Activated CD4-positive, alpha-beta T cell treated with anti-CD3 and anti-CD28 coated beads, Interleukin-2, amount 10 ng/mL, durations not matched to agents 7 days and 5 days (primary cell): ENCODE data around the gene B3GLCT. TPM values are rescaled to one million over a fixed set of nuclear protein-coding genes. Genes with fewer than 3 reads are reported as not detected.

Experiments
- CTCF ChIA-PET: fragments of 350-600 bp; sonication (Branson Sonifier 250); formaldehyde crosslinking; loops from one replicate; lab custom pipeline; 2021; ENCODE audit warnings: antibody characterized with exemption; lab: Charles Lee
- POLR2A ChIA-PET: fragments of 350-600 bp; sonication (Branson Sonifier 250); formaldehyde crosslinking; loops from one replicate; lab custom pipeline; 2021; ENCODE audit warnings: antibody characterized with exemption; lab: Charles Lee
- DNase-seq: peaks from one replicate; pipeline ENCODE4 v3.0.0-alpha.2; 2020
- H3K27ac Mint-ChIP-seq: one replicate; pipeline ENCODE4 v1.8.0; 2021; ENCODE audit warnings: mild to moderate bottlenecking, moderate library complexity, mixed read lengths
- H3K27me3 Mint-ChIP-seq: one replicate; pipeline ENCODE4 v1.8.0; 2021; ENCODE audit warnings: mixed read lengths
- H3K36me3 Mint-ChIP-seq: one replicate; pipeline ENCODE4 v1.8.0; 2021; ENCODE audit warnings: low read depth, mixed read lengths
- H3K4me1 Mint-ChIP-seq: one replicate; pipeline ENCODE4 v1.8.0; 2021; ENCODE audit warnings: mixed read lengths
- H3K4me3 Mint-ChIP-seq: one replicate; pipeline ENCODE4 v1.8.0; 2021; ENCODE audit warnings: mild to moderate bottlenecking, moderate library complexity, mixed read lengths
- H3K9me3 Mint-ChIP-seq: one replicate; pipeline ENCODE4 v1.8.0; 2021; ENCODE audit warnings: mixed read lengths
- total RNA-seq, 2 experiments: library from RNA; stranded (reverse); gene quantifications; one replicate each; pipeline ENCODE4 v1.2.3, GENCODE V29; 2021

Gene B3GLCT
- total RNA-seq, 2 experiments from 2014 or later, result 4.7 to 5.4 TPM

- no peaks in the 10 kb centered on the region for H3K4me1 Mint-ChIP-seq
- POLR2A ChIA-PET, result no interaction called here
- peaks cover 14% of the 10 kb centered on the region for H3K36me3 Mint-ChIP-seq
- CTCF ChIA-PET, result no interaction called here
- DNase-seq, result no peak
- H3K4me3 Mint-ChIP-seq, result no peak overlapping the region
- H3K27me3 Mint-ChIP-seq, result no peaks in the 10 kb centered on the region
- H3K9me3 Mint-ChIP-seq, result peaks cover 15% of the 10 kb centered on the region
- no peak overlapping the region for H3K27ac Mint-ChIP-seq
Observed at GRCh38 chr13:31267126-31267784, 67.5 kb downstream of the B3GLCT start.

DNA sequence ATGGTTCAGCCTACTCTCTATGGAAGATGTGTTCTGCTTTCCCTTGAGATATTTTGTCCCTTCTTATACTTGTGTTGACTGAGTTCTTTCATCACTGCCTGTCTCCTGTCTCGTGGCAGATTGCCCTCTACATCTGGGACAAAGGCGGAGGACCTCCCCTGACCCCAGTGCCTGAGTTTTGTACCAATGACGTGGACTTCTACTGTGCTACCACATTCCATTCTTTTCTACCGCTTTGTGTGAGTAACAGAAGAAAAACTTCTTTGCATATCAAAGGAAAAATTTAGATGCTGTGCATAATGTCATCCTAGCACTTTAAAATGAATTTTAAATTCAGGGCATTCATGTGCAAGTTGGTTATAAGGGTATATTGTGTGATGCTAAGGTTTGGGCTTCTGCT lies 74.6 kb downstream of the B3GLCT start:
- Mint-ChIP-seq H3K36me3 (peaks cover 30% of the 10 kb centered on the region), H3K27me3 (no peaks in the 10 kb centered on the region), H3K27ac (no peak overlapping the region), H3K4me1 (no peaks in the 10 kb centered on the region), H3K9me3 (peaks cover 24% of the 10 kb centered on the region), H3K4me3 (no peak overlapping the region)
- POLR2A ChIA-PET, result no interaction called here
- no peak for DNase-seq
- CTCF ChIA-PET, result no interaction called here

DNA sequence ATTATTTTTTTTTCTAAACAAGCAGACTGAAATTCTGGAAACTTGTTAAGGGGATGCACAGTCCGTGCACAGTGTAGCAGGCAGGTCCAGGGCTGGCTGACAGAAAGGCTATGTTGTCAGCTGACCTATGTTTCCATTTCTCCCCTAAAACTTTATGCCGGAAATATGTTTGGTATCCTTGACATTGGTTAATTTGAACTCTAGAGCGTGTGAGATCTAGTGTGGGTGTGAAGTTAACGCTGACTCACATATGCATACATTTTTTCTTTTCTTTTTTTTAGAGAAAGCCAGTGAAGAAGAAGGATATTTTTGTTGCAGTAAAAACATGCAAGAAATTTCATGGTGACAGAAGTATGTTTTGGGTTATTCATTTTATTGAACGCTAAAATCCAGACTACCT lies 76.6 kb downstream of the B3GLCT start:
- H3K36me3 Mint-ChIP-seq, result peaks cover 24% of the 10 kb centered on the region

DNA sequence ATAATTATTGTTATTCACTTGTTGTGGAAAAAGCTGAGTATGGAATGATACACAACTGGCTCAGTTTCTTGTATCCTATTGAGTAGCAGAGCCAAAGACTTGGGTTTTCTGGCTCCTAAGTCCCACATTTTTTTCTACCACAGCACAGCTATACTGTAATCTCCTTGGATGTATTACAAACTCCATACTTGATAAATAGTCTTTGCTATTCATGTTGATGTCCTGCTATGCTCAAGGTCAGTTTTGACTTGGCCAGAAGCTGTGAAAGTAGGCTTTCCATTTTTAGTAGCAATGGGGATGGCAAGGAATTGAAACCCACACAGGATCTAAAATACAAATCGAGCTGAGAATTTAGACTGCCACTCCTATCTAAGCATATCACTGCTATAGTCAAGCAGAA lies 79.1 kb downstream of the B3GLCT start:
- ChIA-PET POLR2A (no interaction called here), CTCF (no interaction called here)
- H3K4me1 Mint-ChIP-seq, result no peaks in the 10 kb centered on the region
- H3K4me3 Mint-ChIP-seq, result no peak overlapping the region
- H3K36me3 Mint-ChIP-seq, result peaks cover 18% of the 10 kb centered on the region
- H3K27ac Mint-ChIP-seq, result no peak overlapping the region
- DNase-seq, result no peak
- peaks cover 13% of the 10 kb centered on the region for H3K9me3 Mint-ChIP-seq
- no peaks in the 10 kb centered on the region for H3K27me3 Mint-ChIP-seq

More for the DNA sequence above, 76.6 kb downstream of the B3GLCT start:
- Mint-ChIP-seq H3K4me3 (no peak overlapping the region), H3K9me3 (peaks cover 19% of the 10 kb centered on the region), H3K27ac (no peak overlapping the region), H3K27me3 (no peaks in the 10 kb centered on the region), H3K4me1 (no peaks in the 10 kb centered on the region)
- CTCF ChIA-PET, result no interaction called here
- no peak for DNase-seq
- POLR2A ChIA-PET, result no interaction called here

DNA sequence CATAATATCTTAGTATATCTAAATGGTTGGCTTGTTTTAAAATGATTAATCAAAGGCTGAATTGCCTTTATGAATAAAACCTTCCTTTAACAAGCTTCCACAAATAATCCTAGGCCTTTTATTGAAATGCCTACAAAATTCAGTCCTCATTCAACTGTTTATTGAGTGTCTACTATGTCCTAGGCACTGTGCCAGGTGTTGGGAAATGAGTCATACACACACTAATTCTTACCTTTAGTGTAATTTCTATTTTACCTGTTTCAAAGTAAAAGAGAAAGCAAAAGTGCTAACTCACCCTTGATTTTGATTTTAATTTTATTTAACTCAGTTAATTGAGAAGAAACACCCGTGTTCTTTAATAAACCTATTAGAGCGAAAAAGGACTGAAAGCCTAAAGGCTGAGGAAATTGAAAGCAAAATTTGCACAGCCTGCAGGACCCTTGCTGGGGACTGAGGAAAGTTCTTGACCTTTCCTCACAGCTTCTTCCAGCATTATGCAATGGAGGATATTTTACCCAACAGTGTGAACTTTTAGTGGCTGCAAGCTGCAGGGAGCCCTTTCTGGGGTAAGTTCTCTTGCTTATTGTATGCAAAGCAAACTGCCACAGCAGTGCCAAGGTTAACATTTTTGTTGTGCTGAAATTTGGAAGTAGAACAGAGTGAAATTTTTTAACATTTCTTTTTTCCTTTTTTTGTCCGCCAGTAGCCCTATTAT lies 83.1 kb downstream of the B3GLCT start:
- POLR2A ChIA-PET, result no interaction called here
- H3K4me3 Mint-ChIP-seq, result no peak overlapping the region
- DNase-seq, result no peak
- peaks cover 16% of the 10 kb centered on the region for H3K9me3 Mint-ChIP-seq
- CTCF ChIA-PET, result interaction anchor here (0.7 kb wide), 2 partner anchors 128 to 477 kb away, joined by 3 read pairs; no protein-coding TSS in a partner anchor
- no peak overlapping the region for H3K27ac Mint-ChIP-seq
- H3K4me1 Mint-ChIP-seq, result no peaks in the 10 kb centered on the region
- no peaks in the 10 kb centered on the region for H3K27me3 Mint-ChIP-seq
- peaks cover 14% of the 10 kb centered on the region for H3K36me3 Mint-ChIP-seq

- no peak overlapping the region for H3K27ac Mint-ChIP-seq
- no peak overlapping the region for H3K4me3 Mint-ChIP-seq
- no peaks in the 10 kb centered on the region for H3K4me1 Mint-ChIP-seq
- peaks cover 27% of the 10 kb centered on the region for H3K9me3 Mint-ChIP-seq
- CTCF ChIA-PET, result no interaction called here
- no peak for DNase-seq
- POLR2A ChIA-PET, result no interaction called here
- H3K27me3 Mint-ChIP-seq, result no peaks in the 10 kb centered on the region
- H3K36me3 Mint-ChIP-seq, result peaks cover 33% of the 10 kb centered on the region
Observed at GRCh38 chr13:31286930-31287329, 87.2 kb downstream of the B3GLCT start.

DNA sequence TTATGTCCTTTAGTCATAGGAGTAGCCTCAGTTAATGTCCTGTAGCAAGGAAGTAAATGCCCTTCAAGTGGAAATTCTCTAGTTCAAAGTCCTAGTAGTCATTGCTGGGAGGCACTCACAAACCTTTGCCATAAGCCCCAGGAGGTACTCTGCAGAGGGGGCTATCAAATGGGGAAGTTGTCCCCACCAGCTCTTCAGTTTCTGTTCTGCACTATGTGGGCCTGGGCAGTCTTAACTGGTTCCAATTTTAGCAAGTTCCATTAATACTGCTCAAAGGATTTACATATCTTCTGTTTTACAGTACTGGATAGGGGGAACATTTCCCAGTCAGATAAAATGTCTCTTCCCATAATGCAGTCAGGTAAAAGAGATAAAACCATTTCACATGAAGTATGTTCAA lies 101.3 kb downstream of the B3GLCT start:
- ChIA-PET CTCF (no interaction called here), POLR2A (no interaction called here)
- Mint-ChIP-seq H3K4me3 (no peak overlapping the region), H3K27ac (no peak overlapping the region), H3K36me3 (peaks cover 5% of the 10 kb centered on the region), H3K9me3 (peaks cover 11% of the 10 kb centered on the region), H3K27me3 (no peaks in the 10 kb centered on the region), H3K4me1 (no peaks in the 10 kb centered on the region)
- DNase-seq, result no peak

DNA sequence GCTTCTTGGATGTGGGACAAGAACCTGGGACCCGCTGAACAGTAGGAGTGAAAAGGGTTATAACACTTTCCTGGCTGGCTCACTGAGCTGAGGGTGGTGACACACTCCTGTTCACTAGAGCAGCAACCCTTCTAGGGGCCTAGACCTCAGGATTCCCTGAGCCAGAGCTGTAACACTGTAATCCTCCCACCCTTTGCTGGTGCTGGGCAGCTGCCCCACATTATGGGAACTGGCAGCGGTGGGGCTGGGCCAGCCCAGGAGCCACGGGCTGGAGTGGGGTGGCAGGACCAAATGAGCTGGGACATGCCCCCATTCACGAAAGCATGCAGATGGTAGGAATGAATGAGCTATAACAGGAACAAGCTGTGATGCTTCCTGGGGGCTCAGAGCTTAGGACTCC lies 110.6 kb downstream of the B3GLCT start:
- ChIA-PET CTCF (no interaction called here), POLR2A (no interaction called here)
- Mint-ChIP-seq H3K27me3 (no peaks in the 10 kb centered on the region), H3K27ac (no peak overlapping the region), H3K4me3 (no peak overlapping the region), H3K9me3 (peaks cover 34% of the 10 kb centered on the region), H3K36me3 (peaks cover 11% of the 10 kb centered on the region), H3K4me1 (no peaks in the 10 kb centered on the region)
- DNase-seq, result no peak

DNA sequence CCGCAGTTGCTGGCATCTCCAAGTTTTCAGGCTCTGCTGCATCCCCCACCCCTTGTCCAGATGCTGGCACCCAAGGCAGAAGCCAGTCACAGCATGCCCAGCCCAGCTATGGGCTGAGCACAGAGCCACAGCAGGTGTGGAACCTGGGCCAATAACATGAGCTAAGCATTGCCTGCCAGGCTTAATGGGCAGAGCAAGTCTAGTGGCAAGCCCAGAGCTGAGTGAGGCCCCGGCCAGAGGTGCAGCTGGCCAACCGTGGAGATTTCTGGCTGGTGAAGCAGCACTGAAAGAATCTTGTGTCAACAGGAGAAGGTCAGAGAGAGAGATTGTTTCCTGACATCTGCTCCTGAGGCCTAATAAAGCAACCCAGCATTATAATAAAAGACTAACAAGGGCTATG lies 111.0 kb downstream of the B3GLCT start:
- Mint-ChIP-seq H3K4me1 (no peaks in the 10 kb centered on the region), H3K9me3 (peaks cover 35% of the 10 kb centered on the region), H3K27me3 (no peaks in the 10 kb centered on the region), H3K27ac (no peak overlapping the region), H3K4me3 (no peak overlapping the region), H3K36me3 (peaks cover 11% of the 10 kb centered on the region)
- POLR2A ChIA-PET, result no interaction called here
- CTCF ChIA-PET, result no interaction called here
- no peak for DNase-seq

GRCh38 chr13:31311921-31312320 lies 112.1 kb downstream of the B3GLCT start:
- Mint-ChIP-seq H3K4me1 (no peaks in the 10 kb centered on the region), H3K9me3 (peaks cover 38% of the 10 kb centered on the region), H3K36me3 (peaks cover 11% of the 10 kb centered on the region), H3K4me3 (no peak overlapping the region), H3K27me3 (no peaks in the 10 kb centered on the region), H3K27ac (no peak overlapping the region)
- DNase-seq, result no peak
- ChIA-PET POLR2A (no interaction called here), CTCF (no interaction called here)

GRCh38 chr13:31314961-31315360 lies 115.2 kb downstream of the B3GLCT start:
- Mint-ChIP-seq H3K9me3 (peaks cover 25% of the 10 kb centered on the region), H3K27ac (no peak overlapping the region), H3K4me1 (no peaks in the 10 kb centered on the region), H3K27me3 (no peaks in the 10 kb centered on the region), H3K36me3 (peaks cover 11% of the 10 kb centered on the region), H3K4me3 (no peak overlapping the region)
- DNase-seq, result no peak
- ChIA-PET CTCF (no interaction called here), POLR2A (no interaction called here)

GRCh38 chr13:31320946-31321345 lies 121.2 kb downstream of the B3GLCT start:
- Mint-ChIP-seq H3K27ac (no peak overlapping the region), H3K4me1 (no peaks in the 10 kb centered on the region), H3K27me3 (no peaks in the 10 kb centered on the region), H3K36me3 (no peaks in the 10 kb centered on the region), H3K9me3 (peaks cover 6% of the 10 kb centered on the region), H3K4me3 (no peak overlapping the region)
- no peak for DNase-seq
- ChIA-PET POLR2A (no interaction called here), CTCF (no interaction called here)

DNA sequence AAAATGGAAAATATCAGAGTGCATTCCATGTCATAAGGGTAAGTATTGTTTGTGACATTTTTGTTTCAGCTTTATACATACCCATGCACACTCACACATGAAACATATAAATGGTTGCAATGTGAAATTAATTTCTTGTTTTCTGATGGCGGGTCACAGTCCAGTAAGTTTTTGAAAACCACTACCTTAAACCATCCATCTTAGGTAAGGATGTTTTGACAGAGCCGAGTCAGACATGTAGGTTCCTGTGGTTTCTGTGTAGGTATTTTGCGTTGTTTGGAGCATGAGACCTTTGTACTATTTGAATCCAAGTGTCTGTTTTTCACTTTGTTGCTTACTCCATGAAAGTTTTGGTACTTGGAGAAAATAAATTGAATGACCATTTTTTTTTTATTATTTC lies 121.7 kb downstream of the B3GLCT start:
- Mint-ChIP-seq H3K27ac (no peak overlapping the region), H3K27me3 (no peaks in the 10 kb centered on the region), H3K4me3 (no peak overlapping the region), H3K4me1 (no peaks in the 10 kb centered on the region), H3K36me3 (no peaks in the 10 kb centered on the region), H3K9me3 (peaks cover 4% of the 10 kb centered on the region)
- ChIA-PET POLR2A (no interaction called here), CTCF (no interaction called here)
- DNase-seq, result no peak
